GM19351 (cell line): Measurements from ENCODE around the gene CYRIA.

Experiments
- ATAC-seq: cut with Tn5 transposase; IDR thresholded peaks from one replicate; pipeline ENCODE4 v1.9.1; 2021; ENCODE audit warnings: mild to moderate bottlenecking, moderate library complexity; ENCODE audit not compliant: unreplicated experiment

Gene CYRIA

DNA sequence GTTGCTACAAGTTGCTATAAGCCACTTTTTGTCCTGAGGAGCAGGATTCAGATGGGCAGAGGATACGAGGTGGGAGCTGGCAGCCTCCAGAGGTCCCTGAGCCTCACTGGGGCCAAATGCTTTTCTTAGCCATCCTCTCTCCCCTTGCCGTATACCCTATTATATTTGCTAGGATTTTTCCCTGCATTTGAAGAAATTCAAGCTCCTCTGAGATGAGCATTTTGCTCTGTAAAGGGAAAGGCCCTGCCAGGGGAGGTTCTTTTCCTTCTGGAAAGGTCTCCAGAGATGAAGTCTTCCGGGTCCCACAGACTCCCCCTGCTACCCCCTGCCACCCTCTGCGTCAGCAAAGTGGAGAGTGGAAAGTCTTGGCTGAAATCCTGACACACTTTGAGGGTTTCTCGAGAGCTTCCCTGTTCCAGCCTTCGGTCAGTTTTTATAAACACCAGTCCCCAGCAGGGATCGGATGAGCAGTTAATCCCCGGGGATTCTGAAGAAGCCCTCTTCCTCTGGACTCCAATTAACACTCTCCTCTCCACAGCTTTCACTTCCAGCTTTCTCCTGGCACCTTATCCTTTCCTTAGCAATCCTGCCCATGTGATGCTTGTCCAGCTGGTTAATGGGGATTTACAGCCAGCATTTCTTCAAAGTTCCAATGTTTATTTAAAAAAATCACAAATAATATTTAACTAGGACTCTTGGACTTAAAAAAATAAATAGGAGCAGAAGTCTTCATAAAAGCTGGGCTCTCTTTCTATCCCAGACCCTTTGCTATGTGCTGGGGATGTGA lies 13.1 kb downstream of the CYRIA start:
- ATAC-seq = no peak

DNA sequence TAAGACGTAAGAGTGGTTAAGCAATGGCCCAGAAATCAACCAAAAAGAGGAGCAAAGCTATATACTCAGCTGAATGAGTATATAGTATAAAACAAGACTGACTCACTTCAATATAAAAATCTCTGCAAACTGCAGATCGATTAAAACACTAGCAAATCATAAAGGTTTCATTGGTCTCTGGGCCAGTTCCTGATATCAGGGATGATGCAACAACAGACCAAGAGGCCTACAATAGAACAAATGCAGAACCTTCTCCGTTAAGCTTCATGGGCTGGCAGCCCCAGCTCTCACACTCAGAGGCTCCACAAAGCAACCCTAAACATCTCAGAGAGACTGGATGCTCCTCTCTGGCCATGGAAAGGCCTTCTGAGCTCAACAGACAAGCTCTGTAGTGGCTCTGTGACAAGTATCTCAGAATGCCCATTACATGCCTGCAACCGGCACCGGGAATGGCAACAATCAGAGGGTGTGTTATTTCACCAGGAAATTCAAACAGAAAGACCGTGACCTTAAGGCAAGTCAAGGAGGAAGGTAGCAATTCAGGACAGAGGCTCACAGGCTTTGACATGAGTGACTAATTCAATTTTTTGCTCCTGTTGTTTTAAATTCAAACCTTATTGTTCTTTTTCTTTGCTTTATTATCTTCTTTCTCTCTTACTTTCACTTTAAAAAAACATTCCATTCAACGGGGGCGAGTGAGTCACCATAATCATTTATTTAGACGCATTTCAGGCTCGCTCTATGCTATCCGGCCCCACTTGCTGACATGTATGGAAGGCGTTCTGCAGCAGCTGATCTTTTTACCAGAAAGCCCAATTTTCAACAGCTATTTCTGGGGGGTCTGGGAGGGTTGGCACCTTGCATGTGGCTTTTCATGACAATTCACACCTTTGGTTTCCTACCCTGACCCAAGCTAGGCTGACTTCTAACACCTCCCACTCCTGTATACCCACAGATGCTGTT lies 15.1 kb downstream of the CYRIA start:
- peak; percentile 21 for ATAC-seq

DNA sequence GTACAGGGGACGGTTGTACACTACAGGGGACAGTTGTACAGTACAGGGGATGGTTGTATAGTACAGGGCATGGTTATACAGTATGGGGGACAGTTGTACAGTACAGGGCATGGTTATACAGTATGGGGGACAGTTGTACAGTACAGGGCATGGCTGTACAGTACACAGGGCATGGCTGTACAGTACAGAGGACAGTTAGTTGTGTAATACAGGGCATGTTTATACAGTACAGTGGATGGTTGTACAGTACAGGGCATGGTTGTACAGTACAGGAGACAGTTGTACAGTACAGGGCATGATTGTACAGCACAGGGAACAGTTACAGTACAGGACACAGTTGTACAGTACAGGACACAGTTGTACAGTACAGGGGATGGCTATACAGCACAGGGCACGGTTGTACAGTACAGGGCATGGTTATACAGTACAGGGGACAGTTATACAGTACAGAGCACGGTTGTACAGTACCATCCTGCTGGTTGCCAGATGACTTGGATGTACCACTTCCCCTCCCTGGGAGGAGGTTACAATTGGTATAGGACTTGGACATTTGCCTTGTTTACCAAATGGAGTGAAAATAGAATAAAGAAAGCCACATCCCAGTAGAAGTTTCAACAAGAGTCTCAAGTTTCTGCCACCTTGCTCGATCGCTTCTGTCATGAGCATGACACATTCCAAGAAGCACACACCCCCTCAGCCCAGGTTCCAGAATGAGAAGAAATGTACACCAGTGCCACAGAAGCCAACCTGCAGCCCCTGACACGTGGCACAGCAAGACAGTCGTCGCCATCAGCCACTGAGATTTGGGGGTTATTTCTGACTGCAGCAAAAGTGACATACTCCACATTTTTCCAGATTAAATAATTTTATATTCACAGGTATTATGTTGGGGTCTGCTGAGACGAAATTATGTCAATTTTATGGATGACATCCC lies 16.0 kb downstream of the CYRIA start:
- ATAC-seq = no peak

DNA sequence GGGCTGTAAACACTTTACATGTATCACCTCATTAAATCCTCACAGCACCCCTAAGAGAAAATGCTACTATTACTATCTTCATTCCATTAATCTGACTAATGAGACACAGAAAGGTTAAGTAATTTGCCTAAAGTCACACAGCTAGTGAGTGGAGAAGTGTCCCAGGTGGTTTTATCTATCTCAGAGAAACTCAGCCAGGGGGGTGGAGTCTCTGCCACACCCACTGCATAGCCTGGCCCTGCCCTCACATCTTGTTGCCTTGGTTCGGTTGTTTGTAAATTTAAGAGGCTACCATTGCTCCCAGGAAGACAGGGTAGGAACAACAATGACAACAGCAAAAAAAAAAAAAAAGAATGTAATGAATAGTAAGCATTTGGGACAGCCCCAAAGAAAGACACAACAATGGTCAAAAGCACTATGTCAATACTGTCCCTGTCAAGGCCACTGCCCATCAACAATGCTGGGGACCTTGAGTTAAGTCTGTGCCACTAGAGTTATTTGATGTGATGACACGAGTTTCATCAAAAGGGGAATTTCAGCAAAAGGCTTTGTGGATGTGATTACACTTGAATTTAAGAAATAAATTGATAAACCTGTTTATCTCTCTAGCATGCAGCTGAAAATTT lies 17.5 kb downstream of the CYRIA start:
- no peak for ATAC-seq

DNA sequence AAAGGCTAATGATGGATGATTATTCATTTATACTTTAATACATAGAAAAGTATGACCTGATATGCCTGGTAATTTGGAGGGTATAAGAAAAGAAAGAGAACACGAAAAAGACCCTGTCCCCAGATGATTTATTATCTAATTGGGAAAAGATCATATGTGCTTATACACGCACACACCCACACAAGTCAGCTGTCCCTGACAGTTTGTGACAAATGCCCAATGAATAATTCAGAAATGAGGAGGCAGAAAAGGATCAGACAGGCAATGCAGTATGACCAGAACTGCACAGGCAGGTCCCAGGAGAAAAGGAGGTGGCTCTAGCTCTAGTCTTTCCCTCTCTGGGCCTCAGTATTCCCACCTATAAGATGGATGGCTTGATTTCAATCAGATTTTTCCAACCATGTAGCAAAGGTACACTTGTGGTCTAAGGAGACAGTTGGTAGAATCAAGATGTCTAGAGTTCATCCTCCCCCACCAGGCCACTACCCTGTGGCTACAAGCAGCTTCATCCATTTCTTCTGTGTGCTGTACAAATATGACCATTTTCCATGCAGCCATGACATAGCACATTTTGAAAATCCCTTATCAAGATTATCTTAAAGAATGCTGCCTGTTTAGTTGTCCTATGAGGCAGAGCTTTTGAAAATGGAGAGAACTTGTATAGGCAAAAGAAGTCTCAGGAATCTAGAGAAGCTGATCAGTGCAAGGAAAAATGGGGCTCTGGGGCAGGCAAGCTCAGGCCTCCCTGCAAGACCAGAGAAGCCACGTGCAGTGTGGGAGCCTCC lies 19.7 kb downstream of the CYRIA start:
- ATAC-seq = no peak

DNA sequence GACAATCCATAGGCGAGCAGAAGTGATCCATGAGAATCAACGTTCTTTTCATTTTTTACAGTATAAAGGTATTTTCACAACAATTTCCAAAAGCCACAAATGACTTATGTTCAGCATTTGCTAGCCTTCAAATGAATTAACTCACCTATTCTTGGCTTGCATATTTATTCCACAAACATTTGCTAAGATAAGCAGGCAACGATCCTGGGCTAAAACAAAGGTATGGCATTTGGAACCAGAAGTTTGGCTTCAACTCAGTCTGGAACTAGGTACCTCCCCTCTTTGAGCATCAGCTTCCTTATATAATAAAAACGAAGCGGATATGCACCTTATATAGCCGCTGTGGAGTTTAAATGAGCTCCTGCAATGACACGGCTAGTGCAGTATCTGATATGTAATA lies 20.5 kb downstream of the CYRIA start:
- ATAC-seq = no peak

DNA sequence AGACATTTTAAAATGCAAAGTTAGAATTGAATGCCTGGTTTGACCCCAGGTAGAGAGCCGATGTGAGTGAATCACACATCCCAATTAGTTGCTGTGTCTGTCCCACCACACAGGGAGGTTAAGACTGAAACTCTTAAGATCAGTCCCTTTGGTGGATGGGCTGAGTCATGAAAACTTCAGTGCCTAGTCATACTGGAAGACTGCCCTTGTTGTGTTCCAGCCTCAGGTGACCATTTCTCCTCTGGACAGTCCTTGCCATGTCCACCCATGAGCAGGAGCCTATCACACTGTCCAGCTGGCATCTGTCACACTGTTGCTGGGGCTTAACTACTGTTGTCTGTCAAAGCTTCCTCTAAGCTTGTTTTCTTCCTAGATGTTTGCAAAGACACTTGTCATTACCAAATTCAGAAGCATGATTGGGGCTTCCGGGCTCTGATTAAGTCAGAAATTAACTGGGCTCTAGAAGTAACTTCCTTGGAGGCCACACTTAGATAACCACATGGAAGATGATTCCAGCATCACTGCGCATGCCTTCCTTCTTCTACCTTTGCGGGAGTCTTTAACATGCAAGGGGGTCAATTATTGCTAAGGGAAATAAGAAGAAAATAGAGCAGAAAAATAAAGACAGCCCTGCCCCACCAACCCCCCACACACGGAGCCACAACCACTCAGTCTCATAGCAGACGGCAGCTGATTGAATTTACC lies 21.3 kb downstream of the CYRIA start:
- ATAC-seq = peak; percentile 54

DNA sequence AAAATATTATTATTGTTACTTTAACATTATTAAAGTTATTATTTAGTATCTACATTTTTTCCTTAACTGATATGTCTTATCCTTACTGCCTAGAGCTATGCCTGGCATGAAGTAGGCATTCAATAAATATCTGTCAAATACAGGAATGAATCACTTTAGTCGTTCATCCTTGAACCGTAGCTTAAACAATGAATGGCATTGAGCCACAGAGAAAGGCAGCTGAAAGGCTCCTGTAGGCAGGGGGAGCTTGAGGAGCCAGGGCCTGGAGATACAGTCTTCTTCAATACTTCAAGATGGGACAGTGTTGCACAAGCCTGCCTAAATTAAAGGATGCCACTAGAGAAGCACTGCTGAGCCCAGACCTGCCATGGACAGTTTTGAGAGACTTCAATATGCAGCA lies 22.5 kb downstream of the CYRIA start:
- no peak for ATAC-seq

DNA sequence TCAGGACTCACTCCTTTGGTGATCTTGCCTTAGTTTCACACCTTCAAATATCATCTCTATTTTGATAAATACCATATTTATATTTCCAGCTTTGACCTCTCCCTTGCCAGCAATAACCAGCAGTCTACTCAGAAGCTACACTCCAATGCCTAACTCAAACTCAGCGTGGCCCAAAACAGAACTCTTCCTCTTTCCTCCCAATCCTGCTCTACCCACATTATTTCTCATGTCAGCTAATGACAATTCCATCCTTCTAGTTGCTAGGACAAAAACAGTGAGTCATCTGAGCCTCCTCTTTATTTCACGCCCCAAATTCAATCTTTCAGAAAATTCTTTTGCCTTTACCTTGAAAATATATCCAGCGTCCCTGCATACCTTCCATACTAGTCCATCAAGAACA lies 23.5 kb downstream of the CYRIA start:
- no peak for ATAC-seq

DNA sequence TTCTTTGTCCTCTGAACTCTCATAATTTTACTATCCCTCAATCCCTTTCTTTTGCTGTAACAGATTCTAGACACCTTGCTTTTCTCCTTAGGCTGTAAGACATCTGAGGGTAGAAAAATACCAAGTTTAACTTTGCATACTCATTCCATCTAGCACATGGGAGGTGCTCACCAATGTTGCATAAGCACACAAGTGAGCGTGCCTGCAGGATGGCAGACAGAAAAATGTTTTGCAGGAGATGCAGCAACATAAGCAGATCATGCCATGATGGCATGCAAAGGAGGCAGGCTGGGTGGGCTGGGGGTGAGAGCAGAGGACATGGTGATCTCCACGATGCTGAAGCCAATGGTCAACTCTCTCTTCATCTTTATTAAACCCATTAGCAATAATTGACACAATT lies 24.1 kb downstream of the CYRIA start:
- no peak for ATAC-seq

DNA sequence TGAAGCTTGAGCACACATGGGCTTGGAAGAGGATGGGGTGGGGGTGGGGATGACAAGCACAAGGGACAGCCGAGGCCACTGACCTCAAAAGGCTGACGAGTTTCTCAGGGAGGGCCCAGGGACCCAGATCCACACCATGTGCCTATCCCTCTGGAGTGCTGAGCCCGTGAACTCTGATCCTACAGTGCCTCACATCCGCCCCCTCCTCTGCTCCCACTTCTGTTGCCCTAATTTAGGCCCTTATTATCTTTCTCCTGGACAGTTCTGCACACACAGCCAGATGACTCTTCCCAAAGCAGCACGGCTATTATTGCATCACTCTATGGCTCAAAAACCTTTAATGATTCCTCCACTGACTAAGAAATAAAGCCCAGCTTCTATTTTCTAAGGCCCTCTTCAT lies 24.8 kb downstream of the CYRIA start:
- ATAC-seq = no peak

DNA sequence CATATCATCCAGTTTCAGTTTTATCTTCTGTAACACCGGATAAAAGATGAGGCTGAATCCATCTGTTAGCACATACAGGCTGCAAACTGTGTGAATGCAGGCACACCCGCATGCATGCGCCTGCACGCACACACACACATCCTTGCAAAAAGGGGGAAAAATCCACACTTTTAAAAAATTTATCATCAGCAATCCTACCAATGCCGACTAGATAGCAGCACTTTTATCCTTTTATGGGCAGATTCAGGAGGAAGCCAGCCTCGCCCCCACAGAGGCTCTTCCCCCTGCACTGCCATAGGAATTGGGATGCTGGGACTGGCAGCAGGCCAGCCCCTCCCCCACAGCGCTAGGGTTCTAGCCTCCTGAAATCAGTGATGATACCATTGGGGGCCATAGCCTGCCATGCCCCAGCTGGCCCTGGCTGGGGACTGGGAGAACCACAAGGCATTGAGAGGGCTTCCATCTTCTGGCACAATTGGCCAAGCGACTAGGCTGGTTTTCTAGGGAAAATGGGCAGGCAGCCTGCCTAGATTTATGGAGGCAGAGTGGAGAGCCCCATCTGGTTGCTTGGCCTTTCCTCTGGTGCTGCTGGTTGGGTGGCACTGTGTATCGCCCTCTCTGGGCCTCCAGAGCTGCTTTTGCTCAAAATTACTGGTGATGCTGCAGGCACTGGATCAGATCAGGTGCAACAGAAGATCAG lies 25.5 kb downstream of the CYRIA start:
- ATAC-seq = no peak

DNA sequence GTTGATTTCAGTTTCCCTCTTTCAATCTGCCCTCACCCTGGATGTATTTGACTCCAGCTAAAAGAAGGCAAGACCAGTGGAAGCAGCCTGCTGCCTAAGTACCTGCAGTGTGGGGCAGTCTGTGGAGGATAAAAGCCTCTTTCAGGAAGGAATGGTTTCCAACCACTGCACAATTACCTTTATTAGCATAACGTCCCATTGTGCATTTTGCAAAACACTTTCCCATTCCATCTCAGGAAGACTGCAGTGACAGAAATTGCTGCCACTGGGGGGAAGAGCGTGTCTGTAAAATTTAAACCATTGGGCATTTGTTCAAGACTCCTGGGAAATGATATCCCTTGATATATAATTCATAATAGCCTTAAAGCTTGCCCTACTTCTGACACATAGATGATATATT lies 26.2 kb downstream of the CYRIA start:
- no peak for ATAC-seq

DNA sequence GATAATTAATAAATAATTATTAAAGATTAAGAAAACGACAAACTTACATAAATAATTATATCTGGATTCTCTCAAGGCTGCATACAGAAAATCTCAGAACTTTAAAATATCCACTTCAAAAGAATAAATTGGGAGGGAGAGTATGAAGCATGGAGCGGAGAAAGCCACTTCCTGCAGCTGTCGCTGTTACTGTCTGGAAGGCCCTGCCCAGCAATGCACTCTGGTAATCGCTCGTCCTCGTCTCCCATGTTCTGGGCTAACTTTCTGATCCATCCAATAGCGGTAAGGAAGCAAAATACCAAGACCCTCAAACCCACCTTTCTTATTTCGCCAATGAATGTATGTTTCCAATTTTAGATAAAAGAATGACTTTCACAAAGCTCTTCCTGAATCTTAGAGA lies 26.7 kb downstream of the CYRIA start:
- no peak for ATAC-seq

DNA sequence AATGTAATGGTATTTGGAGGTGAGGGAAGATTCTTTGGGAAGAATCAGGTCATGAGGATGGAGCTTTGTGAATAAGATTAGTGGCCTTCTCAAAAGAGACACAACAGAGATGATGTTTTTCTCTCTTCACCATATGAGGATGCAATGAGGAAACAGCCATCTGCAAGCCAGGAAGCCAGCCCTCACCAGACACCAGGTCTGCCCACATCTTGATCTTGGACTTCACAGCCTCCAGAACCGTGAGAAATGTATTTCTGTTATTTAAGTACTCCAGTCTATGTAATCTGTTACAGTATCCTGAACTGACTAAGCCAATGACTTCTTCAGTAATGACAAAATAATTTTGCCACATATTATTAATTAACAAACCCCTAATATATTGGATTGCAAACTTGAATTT lies 28.3 kb downstream of the CYRIA start:
- no peak for ATAC-seq

DNA sequence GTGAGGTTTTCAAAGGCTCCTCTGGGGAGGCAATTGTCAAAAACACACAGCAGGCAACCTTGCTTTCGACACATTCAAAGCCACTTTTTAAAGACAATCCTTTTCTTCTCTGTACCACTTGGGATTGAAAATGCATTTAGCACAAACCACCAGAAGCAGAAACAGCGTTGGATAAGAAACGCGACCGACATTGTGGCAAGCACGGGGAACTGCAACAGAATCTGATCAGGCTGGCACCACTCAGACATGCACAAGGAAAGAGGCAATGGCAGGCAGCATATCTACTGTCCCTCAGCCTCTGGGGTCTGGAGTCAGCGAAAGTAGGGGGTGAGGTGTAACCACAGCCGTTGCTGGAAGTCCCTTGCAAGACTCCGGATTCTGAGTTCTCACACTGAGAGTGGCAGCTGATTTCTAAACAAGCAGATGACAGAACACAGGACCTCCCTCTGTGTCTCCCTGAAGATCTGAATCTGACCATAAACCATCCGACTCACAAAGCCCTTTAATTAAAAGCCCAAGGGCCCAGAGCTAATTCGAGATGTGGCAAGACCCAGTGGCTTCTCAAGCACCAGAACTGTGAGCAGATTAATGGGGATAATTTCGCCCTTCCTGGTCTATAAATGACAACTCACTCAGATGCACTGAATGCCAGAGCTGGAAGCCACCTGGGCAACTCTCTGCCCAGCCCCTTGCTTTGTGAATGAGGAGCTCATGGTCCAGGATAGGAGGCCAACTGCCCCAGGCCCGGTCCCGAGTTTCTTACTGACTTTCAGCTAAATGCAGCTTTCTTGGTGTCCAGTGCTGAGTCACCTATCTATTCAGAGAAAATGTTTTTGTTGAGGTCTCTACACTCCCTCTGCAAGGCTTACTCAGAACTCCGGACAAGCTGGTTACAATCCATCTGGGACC lies 29.6 kb downstream of the CYRIA start:
- ATAC-seq = peak; percentile 38

DNA sequence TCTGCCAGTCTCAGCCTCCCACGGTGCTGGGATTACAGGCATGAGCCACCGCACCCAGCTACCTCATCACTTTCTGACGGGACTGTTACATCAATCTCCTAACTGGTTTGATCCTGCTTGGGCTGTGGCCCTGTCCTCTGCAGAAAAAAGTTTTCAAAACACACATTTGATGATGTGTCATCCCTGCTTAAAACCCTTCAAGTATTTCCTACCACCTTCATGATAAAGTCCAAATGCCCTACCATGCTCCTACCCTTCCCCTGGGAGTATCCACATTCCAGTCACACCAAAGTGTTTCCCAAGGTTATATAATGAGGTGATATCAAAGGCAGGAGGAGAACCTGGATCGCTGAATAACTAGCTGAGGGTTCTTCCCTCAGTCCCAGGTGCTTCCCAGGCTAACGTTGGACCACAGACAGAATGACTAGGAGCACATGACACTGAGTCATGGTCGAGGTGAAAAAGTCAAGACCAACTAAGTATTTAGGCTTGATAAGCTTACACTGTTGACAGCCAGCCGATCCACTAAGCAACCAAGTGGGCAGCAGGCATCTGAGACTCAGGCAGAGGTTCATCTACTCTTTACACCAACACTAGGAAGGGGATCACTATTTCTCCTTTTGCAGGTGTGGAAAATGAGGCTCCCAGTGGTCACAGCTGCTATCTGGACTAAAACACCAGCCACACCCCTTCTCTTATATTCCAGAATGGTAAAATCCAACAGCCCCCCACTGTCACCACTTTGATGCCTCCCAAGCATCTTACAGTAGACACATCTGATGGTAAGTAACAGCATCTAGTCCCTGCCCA lies 31.8 kb downstream of the CYRIA start:
- no peak for ATAC-seq
